ENCODE measurements around the gene TAS2R40. TPM values are rescaled to one million over a fixed set of nuclear protein-coding genes. Genes with fewer than 3 reads are reported as not detected.

Gene TAS2R40
- polyA plus RNA-seq, 1 donor from 2014 or later = not detected

Other genes with a start within 250 kb of the TAS2R40 start
- not detected for gene OR9A2, start 194.9 kb upstream of the TAS2R40 start, polyA plus RNA-seq
- gene OR6V1, start 169.7 kb upstream of the TAS2R40 start, polyA plus RNA-seq = not detected
- not detected for gene PIP, start 90.0 kb upstream of the TAS2R40 start, polyA plus RNA-seq
- gene TAS2R39, start 38.6 kb upstream of the TAS2R40 start, polyA plus RNA-seq = not detected
- gene GSTK1, start 41.4 kb downstream of the TAS2R40 start, polyA plus RNA-seq = 329 TPM
- not detected for gene TMEM139, start 62.9 kb downstream of the TAS2R40 start, polyA plus RNA-seq
- gene CASP2, start 66.3 kb downstream of the TAS2R40 start, polyA plus RNA-seq = 23.7 TPM
- gene CLCN1, start 94.1 kb downstream of the TAS2R40 start, polyA plus RNA-seq = not detected
- 0.38 TPM for gene FAM131B, start 140.7 kb downstream of the TAS2R40 start, polyA plus RNA-seq
- 51.3 TPM for gene ZYX, start 159.3 kb downstream of the TAS2R40 start, polyA plus RNA-seq
- gene EPHA1, start 186.8 kb downstream of the TAS2R40 start, polyA plus RNA-seq = 0.80 TPM
- not detected for gene TAS2R60, start 221.4 kb downstream of the TAS2R40 start, polyA plus RNA-seq

Data from IgD-negative memory B cell (primary cell).